ENCODE data around the gene F2RL3. TPM values are rescaled to one million over a fixed set of nuclear protein-coding genes. Genes with fewer than 3 reads are reported as not detected.

F2RL3 gene
- total RNA-seq (0.31 TPM), polyA plus RNA-seq (ENCODE audit: insufficient read depth in 1 of 8, insufficient read length in 8 of 8, low replicate concordance in 1 of 8) (under 1 TPM; 0.19 to 0.67 (median 0.34) TPM)
- long read RNA-seq, donor 1: 0 reads
- long read RNA-seq, donor 2: 0 reads
- long read RNA-seq, donor 3: 0 reads
- long read RNA-seq, donor 4: 0 reads
- long read RNA-seq, donor 5: 0 reads
- long read RNA-seq, donor 6: 0 reads
- long read RNA-seq, donor 7: 0 reads
- long read RNA-seq, donor 8: 0 reads
- long read RNA-seq, donor 9: 0 reads
- long read RNA-seq, donor 10: 0 reads
- long read RNA-seq, donor 11: 0 reads

- H3K9me3 ChIP-seq (replicated peaks; ENCODE audit: control insufficient read depth, low read depth, low read length): no peaks in the 10 kb centered on the region
- peak within 1 kb of the TSS; percentile 42 for H3K27ac ChIP-seq (ENCODE audit: low read length)
- peaks cover 21% of the 10 kb centered on the region for H3K4me1 ChIP-seq (ENCODE audit: control insufficient read depth, insufficient read depth, low read length)
- H3K36me3 ChIP-seq (ENCODE audit: control insufficient read depth, insufficient read depth, low read length): no peaks in the 10 kb centered on the region
- peak within 1 kb of the TSS; percentile 13 for H3K4me3 ChIP-seq (ENCODE audit: low read length)
- DNase-seq: peak; percentile 66
- peaks cover 7% of the 10 kb centered on the region for H3K27me3 ChIP-seq (ENCODE audit: control insufficient read depth, insufficient read depth, low read length)
- 20% methylated on average over 22 of the region's 31 CpGs for WGBS (ENCODE audit: insufficient coverage)
Observed at GRCh38 chr19:16888629-16889365, at the start of gene F2RL3. F2RL3 (plus strand) TSS chr19:16888999; CDS start chr19:16889190, 191 bp downstream.

GRCh38 chr19:16841391-16841926 lies 47.3 kb upstream of the F2RL3 start:
- no peak overlapping the region for H3K27ac ChIP-seq (ENCODE audit: low read length)
- no peaks in the 10 kb centered on the region for H3K4me1 ChIP-seq (ENCODE audit: control insufficient read depth, insufficient read depth, low read length)
- no peak overlapping the region for H3K4me3 ChIP-seq (ENCODE audit: low read length)
- H3K9me3 ChIP-seq (replicated peaks; ENCODE audit: control insufficient read depth, low read depth, low read length): no peaks in the 10 kb centered on the region
- WGBS (ENCODE audit: insufficient coverage): 80% methylated on average over 13 of the region's 15 CpGs
- DNase-seq: no peak
- H3K36me3 ChIP-seq (ENCODE audit: control insufficient read depth, insufficient read depth, low read length): peaks cover 87% of the 10 kb centered on the region
- no peaks in the 10 kb centered on the region for H3K27me3 ChIP-seq (ENCODE audit: control insufficient read depth, insufficient read depth, low read length)

GRCh38 chr19:16846901-16847300 lies 41.9 kb upstream of the F2RL3 start:
- WGBS (ENCODE audit: insufficient coverage): 97% methylated on average over 15 of the region's 16 CpGs
- Histone ChIP-seq H3K9me3 (replicated peaks; ENCODE audit: control insufficient read depth, low read depth, low read length) (no peaks in the 10 kb centered on the region), H3K27ac (ENCODE audit: low read length) (no peak overlapping the region), H3K27me3 (ENCODE audit: control insufficient read depth, insufficient read depth, low read length) (no peaks in the 10 kb centered on the region), H3K4me3 (ENCODE audit: low read length) (no peak overlapping the region), H3K36me3 (ENCODE audit: control insufficient read depth, insufficient read depth, low read length) (peaks cover 83% of the 10 kb centered on the region), H3K4me1 (ENCODE audit: control insufficient read depth, insufficient read depth, low read length) (no peaks in the 10 kb centered on the region)
- no peak for DNase-seq

GRCh38 chr19:16847430-16847829 lies 41.4 kb upstream of the F2RL3 start:
- no peaks in the 10 kb centered on the region for H3K27me3 ChIP-seq (ENCODE audit: control insufficient read depth, insufficient read depth, low read length)
- H3K9me3 ChIP-seq (replicated peaks; ENCODE audit: control insufficient read depth, low read depth, low read length): no peaks in the 10 kb centered on the region
- peaks cover 84% of the 10 kb centered on the region for H3K36me3 ChIP-seq (ENCODE audit: control insufficient read depth, insufficient read depth, low read length)
- H3K4me3 ChIP-seq (ENCODE audit: low read length): no peak overlapping the region
- H3K27ac ChIP-seq (ENCODE audit: low read length): no peak overlapping the region
- DNase-seq: peak; percentile 37
- WGBS (ENCODE audit: insufficient coverage): 100% methylated on average over 2 of the region's 6 CpGs
- no peaks in the 10 kb centered on the region for H3K4me1 ChIP-seq (ENCODE audit: control insufficient read depth, insufficient read depth, low read length)

GRCh38 chr19:16849168-16849567 lies 39.6 kb upstream of the F2RL3 start:
- Histone ChIP-seq H3K36me3 (ENCODE audit: control insufficient read depth, insufficient read depth, low read length) (peaks cover 84% of the 10 kb centered on the region), H3K27ac (ENCODE audit: low read length) (no peak overlapping the region), H3K4me1 (ENCODE audit: control insufficient read depth, insufficient read depth, low read length) (no peaks in the 10 kb centered on the region), H3K4me3 (ENCODE audit: low read length) (no peak overlapping the region), H3K9me3 (replicated peaks; ENCODE audit: control insufficient read depth, low read depth, low read length) (no peaks in the 10 kb centered on the region), H3K27me3 (ENCODE audit: control insufficient read depth, insufficient read depth, low read length) (no peaks in the 10 kb centered on the region)
- WGBS (ENCODE audit: insufficient coverage): no CpG with 5 or more reads among the region's 1 CpG
- DNase-seq: no peak

DNA sequence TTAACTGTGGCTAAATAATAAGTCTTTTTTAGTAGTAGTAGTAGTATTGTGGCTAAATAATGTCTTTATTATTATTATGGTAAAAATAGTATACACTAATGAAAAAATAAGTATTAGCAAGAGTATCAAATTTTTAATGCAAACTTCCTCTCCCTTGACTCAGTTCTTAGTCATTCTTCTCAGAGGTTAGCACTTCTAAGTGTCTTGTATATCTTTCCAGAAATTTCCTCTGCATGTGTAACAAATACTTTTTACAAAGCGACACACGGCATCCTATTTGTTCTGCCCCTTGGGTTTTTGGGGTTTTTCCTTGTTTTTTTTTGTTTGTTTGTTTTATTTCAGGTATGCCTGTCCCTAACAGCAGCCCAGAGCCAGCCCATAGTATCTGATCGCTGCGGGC lies 38.7 kb upstream of the F2RL3 start:
- no CpG with 5 or more reads among the region's 4 CpGs for WGBS (ENCODE audit: insufficient coverage)
- H3K27ac ChIP-seq (ENCODE audit: low read length): no peak overlapping the region
- no peak for DNase-seq
- peaks cover 84% of the 10 kb centered on the region for H3K36me3 ChIP-seq (ENCODE audit: control insufficient read depth, insufficient read depth, low read length)
- H3K4me1 ChIP-seq (ENCODE audit: control insufficient read depth, insufficient read depth, low read length): no peaks in the 10 kb centered on the region
- H3K4me3 ChIP-seq (ENCODE audit: low read length): no peak overlapping the region
- H3K27me3 ChIP-seq (ENCODE audit: control insufficient read depth, insufficient read depth, low read length): no peaks in the 10 kb centered on the region
- no peaks in the 10 kb centered on the region for H3K9me3 ChIP-seq (replicated peaks; ENCODE audit: control insufficient read depth, low read depth, low read length)

DNA sequence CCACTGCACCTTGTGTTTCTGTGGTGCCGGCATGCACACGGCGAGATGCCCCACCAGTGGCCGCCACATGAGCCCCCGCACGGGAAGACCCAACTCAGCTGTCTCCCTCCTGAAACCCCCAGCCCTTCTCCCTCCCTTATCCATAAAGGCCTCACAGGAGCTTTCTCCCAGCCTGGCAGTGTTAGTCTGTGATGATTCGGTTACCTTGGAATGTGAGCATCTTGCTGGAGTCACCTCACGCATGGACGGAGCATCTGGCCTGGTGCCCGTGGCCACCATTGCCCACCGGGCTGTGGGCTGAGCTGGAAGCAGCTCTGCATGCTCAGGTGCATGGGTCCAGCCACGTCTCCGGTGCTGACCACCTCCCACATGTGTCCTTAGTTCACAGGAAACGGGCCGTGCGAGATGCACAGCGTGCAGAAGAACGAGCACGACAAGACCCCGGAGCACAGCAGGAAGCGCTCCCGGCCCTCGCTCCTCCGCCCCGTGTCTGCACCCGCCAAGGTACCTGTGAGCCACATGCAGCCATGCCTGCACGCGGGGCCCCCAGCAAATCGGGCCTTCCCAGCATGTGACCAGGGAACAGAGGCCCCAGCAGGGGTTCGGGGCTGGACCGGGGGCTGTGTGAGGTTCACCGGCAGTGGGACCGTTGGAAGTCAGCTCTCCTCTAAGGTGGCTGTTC lies 37.6 kb upstream of the F2RL3 start:
- Histone ChIP-seq H3K27me3 (ENCODE audit: control insufficient read depth, insufficient read depth, low read length) (no peaks in the 10 kb centered on the region), H3K4me3 (ENCODE audit: low read length) (no peak overlapping the region), H3K36me3 (ENCODE audit: control insufficient read depth, insufficient read depth, low read length) (peaks cover 89% of the 10 kb centered on the region), H3K9me3 (replicated peaks; ENCODE audit: control insufficient read depth, low read depth, low read length) (no peaks in the 10 kb centered on the region), H3K27ac (ENCODE audit: low read length) (no peak overlapping the region), H3K4me1 (ENCODE audit: control insufficient read depth, insufficient read depth, low read length) (no peaks in the 10 kb centered on the region)
- no peak for DNase-seq
- whole genome bisulfite sequencing (ENCODE audit: insufficient coverage): 94% methylated on average over 27 of the region's 33 CpGs

GRCh38 chr19:16853066-16853465 lies 35.7 kb upstream of the F2RL3 start:
- Histone ChIP-seq H3K4me1 (ENCODE audit: control insufficient read depth, insufficient read depth, low read length) (no peaks in the 10 kb centered on the region), H3K27me3 (ENCODE audit: control insufficient read depth, insufficient read depth, low read length) (no peaks in the 10 kb centered on the region), H3K27ac (ENCODE audit: low read length) (no peak overlapping the region), H3K9me3 (replicated peaks; ENCODE audit: control insufficient read depth, low read depth, low read length) (no peaks in the 10 kb centered on the region), H3K4me3 (ENCODE audit: low read length) (no peak overlapping the region), H3K36me3 (ENCODE audit: control insufficient read depth, insufficient read depth, low read length) (peaks cover 80% of the 10 kb centered on the region)
- no peak for DNase-seq
- WGBS (ENCODE audit: insufficient coverage): 90% methylated on average over 6 of the region's 7 CpGs

- peaks cover 6% of the 10 kb centered on the region for H3K4me1 ChIP-seq (ENCODE audit: control insufficient read depth, insufficient read depth, low read length)
- H3K9me3 ChIP-seq (replicated peaks; ENCODE audit: control insufficient read depth, low read depth, low read length): no peaks in the 10 kb centered on the region
- 91% methylated on average over 7 of the region's 9 CpGs for WGBS (ENCODE audit: insufficient coverage)
- H3K4me3 ChIP-seq (ENCODE audit: low read length): no peak overlapping the region
- no peaks in the 10 kb centered on the region for H3K27me3 ChIP-seq (ENCODE audit: control insufficient read depth, insufficient read depth, low read length)
- no peak overlapping the region for H3K27ac ChIP-seq (ENCODE audit: low read length)
- H3K36me3 ChIP-seq (ENCODE audit: control insufficient read depth, insufficient read depth, low read length): peaks cover 63% of the 10 kb centered on the region
- no peak for DNase-seq
Observed at GRCh38 chr19:16856091-16856490, 32.7 kb upstream of the F2RL3 start.

GRCh38 chr19:16859626-16860025 lies 29.2 kb upstream of the F2RL3 start:
- H3K27me3 ChIP-seq (ENCODE audit: control insufficient read depth, insufficient read depth, low read length): no peaks in the 10 kb centered on the region
- peaks cover 6% of the 10 kb centered on the region for H3K4me1 ChIP-seq (ENCODE audit: control insufficient read depth, insufficient read depth, low read length)
- H3K36me3 ChIP-seq (ENCODE audit: control insufficient read depth, insufficient read depth, low read length): peaks cover 57% of the 10 kb centered on the region
- H3K4me3 ChIP-seq (ENCODE audit: low read length): no peak overlapping the region
- no peaks in the 10 kb centered on the region for H3K9me3 ChIP-seq (replicated peaks; ENCODE audit: control insufficient read depth, low read depth, low read length)
- H3K27ac ChIP-seq (ENCODE audit: low read length): no peak overlapping the region
- DNase-seq: no peak
- WGBS (ENCODE audit: insufficient coverage): 90% methylated on average over 6 of the region's 7 CpGs
